ENCODE measurements around the gene ARHGAP8.

GRCh38 chr22:44732017-44732561, 20.3 kb upstream of the ARHGAP8 start:
- TF ChIP-seq, protein P1, sequence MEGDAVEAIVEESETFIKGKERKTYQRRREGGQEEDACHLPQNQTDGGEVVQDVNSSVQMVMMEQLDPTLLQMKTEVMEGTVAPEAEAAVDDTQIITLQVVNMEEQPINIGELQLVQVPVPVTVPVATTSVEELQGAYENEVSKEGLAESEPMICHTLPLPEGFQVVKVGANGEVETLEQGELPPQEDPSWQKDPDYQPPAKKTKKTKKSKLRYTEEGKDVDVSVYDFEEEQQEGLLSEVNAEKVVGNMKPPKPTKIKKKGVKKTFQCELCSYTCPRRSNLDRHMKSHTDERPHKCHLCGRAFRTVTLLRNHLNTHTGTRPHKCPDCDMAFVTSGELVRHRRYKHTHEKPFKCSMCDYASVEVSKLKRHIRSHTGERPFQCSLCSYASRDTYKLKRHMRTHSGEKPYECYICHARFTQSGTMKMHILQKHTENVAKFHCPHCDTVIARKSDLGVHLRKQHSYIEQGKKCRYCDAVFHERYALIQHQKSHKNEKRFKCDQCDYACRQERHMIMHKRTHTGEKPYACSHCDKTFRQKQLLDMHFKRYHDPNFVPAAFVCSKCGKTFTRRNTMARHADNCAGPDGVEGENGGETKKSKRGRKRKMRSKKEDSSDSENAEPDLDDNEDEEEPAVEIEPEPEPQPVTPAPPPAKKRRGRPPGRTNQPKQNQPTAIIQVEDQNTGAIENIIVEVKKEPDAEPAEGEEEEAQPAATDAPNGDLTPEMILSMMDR (IDR thresholded peaks at IDR 0.05): no peak
- TF ChIP-seq POLR2A (IDR thresholded peaks at IDR 0.05): no peak

Data from body of pancreas (tissue), 4 donors.